Hepatic stellate cell (primary cell): ENCODE measurements around the gene LYPD3.
"Not testable (repeated sequence)": the region's sequence is repeated elsewhere in the genome, so short reads cannot be mapped to it uniquely, and the experiment has no call there.

Source experiments
- DNase-seq: peaks from one replicate; pipeline ENCODE4 v3.0.0; 2011; ENCODE audit warnings: low spot score

Gene LYPD3

GRCh38 chr19:43465468-43466120 is at the start of gene LYPD3:
Gene LYPD3, minus strand, starts transcription at chr19:43465608. Its CDS starts 37 bp downstream, at chr19:43465571.
- no peak for DNase-seq

GRCh38 chr19:43512399-43512798 is 47.0 kb upstream of the LYPD3 start:
- DNase-seq: not testable (repeated sequence)

GRCh38 chr19:43511324-43511723 is 45.9 kb upstream of the LYPD3 start:
- DNase-seq: no peak

GRCh38 chr19:43510713-43511112 is 45.3 kb upstream of the LYPD3 start:
- DNase-seq: no peak

GRCh38 chr19:43507880-43508279 is 42.5 kb upstream of the LYPD3 start:
- DNase-seq: no peak

- DNase-seq: no peak
Measured at GRCh38 chr19:43506629-43507028, 41.2 kb upstream of the LYPD3 start.

- no peak for DNase-seq
Measured at GRCh38 chr19:43505941-43506340, 40.5 kb upstream of the LYPD3 start.

- DNase-seq: no peak
Measured at GRCh38 chr19:43505186-43505456, 39.7 kb upstream of the LYPD3 start.

- DNase-seq: peak; percentile 58
Measured at GRCh38 chr19:43504426-43505185, 39.2 kb upstream of the LYPD3 start, which contains the start of gene PHLDB3. Gene PHLDB3, minus strand, starts transcription at chr19:43504746. Its CDS starts 628 bp downstream, at chr19:43504118.

GRCh38 chr19:43503501-43504425 is 38.4 kb upstream of the LYPD3 start:
- DNase-seq: peak; percentile 95

GRCh38 chr19:43502419-43502976 is 37.1 kb upstream of the LYPD3 start:
- no peak for DNase-seq

GRCh38 chr19:43501661-43502418 is 36.4 kb upstream of the LYPD3 start:
- DNase-seq: no peak

GRCh38 chr19:43499042-43499441 is 33.6 kb upstream of the LYPD3 start:
- DNase-seq: no peak

- no peak for DNase-seq
Measured at GRCh38 chr19:43498233-43498842, 32.9 kb upstream of the LYPD3 start.

GRCh38 chr19:43496960-43497359 is 31.6 kb upstream of the LYPD3 start:
- DNase-seq: no peak

- no peak for DNase-seq
Measured at GRCh38 chr19:43495082-43495481, 29.7 kb upstream of the LYPD3 start.

- DNase-seq: no peak
Measured at GRCh38 chr19:43490759-43491158, 25.4 kb upstream of the LYPD3 start.

- DNase-seq: no peak
Measured at GRCh38 chr19:43489979-43490599, 24.7 kb upstream of the LYPD3 start.

- DNase-seq: no peak
Measured at GRCh38 chr19:43489310-43489709, 23.9 kb upstream of the LYPD3 start.

- no peak for DNase-seq
Measured at GRCh38 chr19:43488179-43488578, 22.8 kb upstream of the LYPD3 start.

- DNase-seq: no peak
Measured at GRCh38 chr19:43486412-43486811, 21.0 kb upstream of the LYPD3 start.
